AG10803 (cell line): ENCODE data around the gene SHISA6.

Experiments used
- DNase-seq: peaks from one replicate; pipeline ENCODE4 v3.0.0; 2010; ENCODE audit warnings: low read depth
- H3K4me3 ChIP-seq: 2 replicates; pipeline ENCODE4 v1.5.1; 2011; ENCODE audit warnings: mild to moderate bottlenecking, low read length, control low read depth
- TF ChIP-seq, protein P1 (sequence below): conservative IDR thresholded peaks from 2 replicates; pipeline ENCODE4 v1.5.1; 2011; ENCODE audit warnings: mild to moderate bottlenecking, low read length, control low read depth, inconsistent platforms

Gene SHISA6

DNA sequence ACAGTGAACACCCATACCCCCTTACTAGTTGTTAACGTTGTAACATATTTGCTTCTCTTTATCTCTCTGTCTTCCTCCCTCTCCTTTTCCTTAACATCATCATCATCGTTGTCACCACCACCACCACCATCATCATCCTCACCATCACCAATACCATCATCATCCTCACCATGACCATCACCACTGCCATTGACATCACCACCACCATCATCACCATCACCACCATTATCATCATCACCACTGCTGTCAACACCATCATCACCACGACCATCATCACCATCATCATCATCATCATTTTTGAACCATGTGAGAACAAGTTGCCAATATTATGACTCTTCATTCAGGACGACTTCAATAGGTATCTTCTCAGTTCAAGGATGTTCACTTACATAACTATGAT is 35.5 kb downstream of the SHISA6 start:
- H3K4me3 ChIP-seq, result no peak overlapping the region
- TF ChIP-seq, protein P1, sequence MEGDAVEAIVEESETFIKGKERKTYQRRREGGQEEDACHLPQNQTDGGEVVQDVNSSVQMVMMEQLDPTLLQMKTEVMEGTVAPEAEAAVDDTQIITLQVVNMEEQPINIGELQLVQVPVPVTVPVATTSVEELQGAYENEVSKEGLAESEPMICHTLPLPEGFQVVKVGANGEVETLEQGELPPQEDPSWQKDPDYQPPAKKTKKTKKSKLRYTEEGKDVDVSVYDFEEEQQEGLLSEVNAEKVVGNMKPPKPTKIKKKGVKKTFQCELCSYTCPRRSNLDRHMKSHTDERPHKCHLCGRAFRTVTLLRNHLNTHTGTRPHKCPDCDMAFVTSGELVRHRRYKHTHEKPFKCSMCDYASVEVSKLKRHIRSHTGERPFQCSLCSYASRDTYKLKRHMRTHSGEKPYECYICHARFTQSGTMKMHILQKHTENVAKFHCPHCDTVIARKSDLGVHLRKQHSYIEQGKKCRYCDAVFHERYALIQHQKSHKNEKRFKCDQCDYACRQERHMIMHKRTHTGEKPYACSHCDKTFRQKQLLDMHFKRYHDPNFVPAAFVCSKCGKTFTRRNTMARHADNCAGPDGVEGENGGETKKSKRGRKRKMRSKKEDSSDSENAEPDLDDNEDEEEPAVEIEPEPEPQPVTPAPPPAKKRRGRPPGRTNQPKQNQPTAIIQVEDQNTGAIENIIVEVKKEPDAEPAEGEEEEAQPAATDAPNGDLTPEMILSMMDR, result no peak
- DNase-seq, result no peak

- DNase-seq, result no peak
- TF ChIP-seq, protein P1, result no peak
- H3K4me3 ChIP-seq, result no peak overlapping the region
These were observed 37.4 kb downstream of the SHISA6 start for GRCh38 chr17:11278186-11278991.

DNA sequence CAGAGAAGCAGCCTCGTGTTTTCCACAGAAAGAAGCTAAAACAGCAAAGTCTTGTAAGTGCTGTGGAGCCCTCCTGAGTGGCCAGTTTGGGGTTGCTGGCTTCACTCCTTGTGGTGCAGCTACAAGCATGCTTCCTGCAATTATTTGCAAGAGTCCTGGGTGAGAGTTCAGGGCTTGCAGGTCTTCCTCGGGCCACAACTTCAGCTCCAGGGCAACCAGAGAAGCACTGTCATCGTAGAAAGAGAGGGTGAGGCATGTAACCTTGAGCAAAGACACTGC is 37.9 kb downstream of the SHISA6 start:
- DNase-seq, result no peak
- H3K4me3 ChIP-seq, result no peak overlapping the region
- TF ChIP-seq, protein P1, result no peak

- no peak overlapping the region for H3K4me3 ChIP-seq
- TF ChIP-seq, protein P1, result no peak
- DNase-seq, result no peak
These were observed 38.8 kb downstream of the SHISA6 start for GRCh38 chr17:11279776-11280344.

- no peak for DNase-seq
- H3K4me3 ChIP-seq, result no peak overlapping the region
- TF ChIP-seq, protein P1, result no peak
These were observed 41.6 kb downstream of the SHISA6 start for GRCh38 chr17:11282586-11282985.

- no peak overlapping the region for H3K4me3 ChIP-seq
- no peak for DNase-seq
- TF ChIP-seq, protein P1, result no peak
These were observed 43.8 kb downstream of the SHISA6 start for GRCh38 chr17:11284811-11285210.

GRCh38 chr17:11285946-11286345 is 44.9 kb downstream of the SHISA6 start:
- TF ChIP-seq, protein P1, result no peak
- DNase-seq, result no peak

More at GRCh38 chr17:11285946-11286345, 44.9 kb downstream of the SHISA6 start:
- no peak overlapping the region for H3K4me3 ChIP-seq
